ENCODE data around the gene SYNDIG1.

- TF ChIP-seq SUZ12 (IDR thresholded peaks at IDR 0.05) (no peak), SP1 (IDR thresholded peaks at IDR 0.05) (no peak), FOXK2 (IDR thresholded peaks at IDR 0.05) (no peak), FOXA1 (IDR thresholded peaks at IDR 0.05) (no peak), FOXM1 (IDR thresholded peaks at IDR 0.05; ENCODE audit: borderline replicate concordance) (no peak), TARDBP (IDR thresholded peaks at IDR 0.05) (no peak), HDGF (IDR thresholded peaks at IDR 0.05; ENCODE audit: borderline replicate concordance) (no peak), ZNF384 (IDR thresholded peaks at IDR 0.05) (no peak), L3MBTL2 (conservative IDR thresholded peaks at IDR 0.05) (no peak), CTBP1 (IDR thresholded peaks at IDR 0.05; ENCODE audit: borderline replicate concordance) (no peak), ELF4 (IDR thresholded peaks at IDR 0.05) (no peak), LEF1 (IDR thresholded peaks at IDR 0.05; ENCODE audit: borderline replicate concordance) (no peak), ARNT (IDR thresholded peaks at IDR 0.05) (no peak), PKNOX1 (IDR thresholded peaks at IDR 0.05) (no peak)
Observed at GRCh38 chr20:24492031-24492607, 22.7 kb downstream of the SYNDIG1 start.
